ENCODE data around the gene DPM3.

- TF ChIP-seq CTCF (conservative IDR thresholded peaks at IDR 0.05 in 1 of 2, IDR thresholded peaks at IDR 0.05 in 1 of 2; ENCODE audit: extremely low read depth in 1 of 2, insufficient read depth in 1 of 2, low read depth in 1 of 2, low read length in 2 of 2), result no peak
- TF ChIP-seq EZH2 (IDR thresholded peaks at IDR 0.05; ENCODE audit: borderline replicate concordance, low read length), result no peak
These were observed 35.5 kb downstream of the DPM3 start for GRCh38 chr1:155104605-155105534.
